ENCODE data around the gene RTTN.

Gene RTTN

DNA sequence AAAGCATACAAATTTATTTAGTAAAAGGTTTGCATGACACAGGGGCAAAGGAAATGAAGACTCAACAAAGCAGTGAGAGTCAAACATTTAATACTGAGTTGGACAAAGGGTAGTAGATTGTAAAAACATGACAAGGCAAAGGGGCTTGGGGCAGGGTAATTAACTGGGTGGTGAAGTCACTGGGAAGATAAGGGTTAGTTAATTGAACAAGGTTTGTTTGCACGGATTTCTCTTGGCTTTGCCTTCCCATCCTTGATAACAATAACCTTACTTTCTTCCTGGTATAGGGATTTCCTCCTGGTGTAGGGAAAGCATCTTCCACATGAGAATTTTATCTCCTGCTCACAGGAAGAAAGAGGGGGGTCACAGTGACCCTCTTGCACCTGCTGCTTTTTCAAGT, 26.8 kb upstream of the RTTN start:
- Histone ChIP-seq H3K36me3 (ENCODE audit: control insufficient read depth in 2 of 2, insufficient read depth in 2 of 2, low read length in 2 of 2) (no peaks in the 10 kb centered on the region), H3K9ac (ENCODE audit: low read length in 2 of 2) (no peak overlapping the region), H3K27me3 (ENCODE audit: control insufficient read depth in 1 of 2, insufficient read depth in 2 of 2, low read length in 2 of 2) (no peaks in the 10 kb centered on the region), H3K4me1 (ENCODE audit: control insufficient read depth, insufficient read depth, low read length) (no peaks in the 10 kb centered on the region), H3K9me3 (ENCODE audit: control insufficient read depth in 2 of 2, low read length in 2 of 2) (peaks cover 2 to 4% of the 10 kb centered on the region in 2 donors), H3K4me3 (ENCODE audit: low read length in 2 of 2) (no peak overlapping the region), H3K27ac (ENCODE audit: low read length) (no peak overlapping the region)

- Histone ChIP-seq H3K9me3 (ENCODE audit: control insufficient read depth in 2 of 2, low read length in 2 of 2) (peaks cover 6 to 9% of the 10 kb centered on the region in 2 donors), H3K9ac (ENCODE audit: low read length in 2 of 2) (no peak overlapping the region), H3K4me3 (ENCODE audit: low read length in 2 of 2) (no peak overlapping the region), H3K36me3 (ENCODE audit: control insufficient read depth in 2 of 2, insufficient read depth in 2 of 2, low read length in 2 of 2) (no peaks in the 10 kb centered on the region), H3K27ac (ENCODE audit: low read length) (no peak overlapping the region), H3K4me1 (ENCODE audit: control insufficient read depth, insufficient read depth, low read length) (no peaks in the 10 kb centered on the region), H3K27me3 (ENCODE audit: control insufficient read depth in 1 of 2, insufficient read depth in 2 of 2, low read length in 2 of 2) (no peaks in the 10 kb centered on the region)
Measured at GRCh38 chr18:70229639-70230038, 24.2 kb upstream of the RTTN start.

- Histone ChIP-seq H3K9ac (ENCODE audit: low read length in 2 of 2) (no peak overlapping the region), H3K27ac (ENCODE audit: low read length) (no peak overlapping the region), H3K27me3 (ENCODE audit: control insufficient read depth in 1 of 2, insufficient read depth in 2 of 2, low read length in 2 of 2) (no peaks in the 10 kb centered on the region)
Measured at GRCh38 chr18:70228536-70228935, 23.0 kb upstream of the RTTN start.

DNA sequence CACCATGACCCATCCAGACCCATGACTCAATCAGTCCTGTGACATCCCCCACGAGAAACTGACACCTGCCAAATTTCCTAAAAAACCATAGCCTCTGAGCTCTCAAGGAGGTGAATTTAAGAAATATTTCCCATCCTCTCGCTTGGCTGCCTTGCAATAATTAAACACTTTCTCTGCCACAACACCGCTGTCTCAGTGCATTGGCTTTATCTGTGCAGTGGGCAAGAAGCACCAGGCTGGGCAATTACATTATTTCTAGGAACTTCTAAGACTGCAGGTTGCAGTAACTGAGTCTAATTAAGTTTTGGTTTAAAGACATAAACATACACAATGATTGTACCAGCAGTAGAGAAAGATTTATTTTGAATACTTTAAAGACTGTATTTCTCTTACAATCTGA, 22.0 kb upstream of the RTTN start:
- Histone ChIP-seq H3K27me3 (ENCODE audit: control insufficient read depth in 1 of 2, insufficient read depth in 2 of 2, low read length in 2 of 2) (no peaks in the 10 kb centered on the region), H3K27ac (ENCODE audit: low read length) (no peak overlapping the region), H3K9me3 (ENCODE audit: control insufficient read depth in 2 of 2, low read length in 2 of 2) (peaks cover 6 to 9% of the 10 kb centered on the region in 2 donors), H3K36me3 (ENCODE audit: control insufficient read depth in 2 of 2, insufficient read depth in 2 of 2, low read length in 2 of 2) (no peaks in the 10 kb centered on the region), H3K9ac (ENCODE audit: low read length in 2 of 2) (no peak overlapping the region), H3K4me3 (ENCODE audit: low read length in 2 of 2) (no peak overlapping the region), H3K4me1 (ENCODE audit: control insufficient read depth, insufficient read depth, low read length) (no peaks in the 10 kb centered on the region)

More at GRCh38 chr18:70228536-70228935, 23.0 kb upstream of the RTTN start:
- Histone ChIP-seq H3K36me3 (ENCODE audit: control insufficient read depth in 2 of 2, insufficient read depth in 2 of 2, low read length in 2 of 2) (no peaks in the 10 kb centered on the region), H3K4me1 (ENCODE audit: control insufficient read depth, insufficient read depth, low read length) (no peaks in the 10 kb centered on the region), H3K9me3 (ENCODE audit: control insufficient read depth in 2 of 2, low read length in 2 of 2) (peaks cover 6 to 9% of the 10 kb centered on the region in 2 donors), H3K4me3 (ENCODE audit: low read length in 2 of 2) (no peak overlapping the region)

DNA sequence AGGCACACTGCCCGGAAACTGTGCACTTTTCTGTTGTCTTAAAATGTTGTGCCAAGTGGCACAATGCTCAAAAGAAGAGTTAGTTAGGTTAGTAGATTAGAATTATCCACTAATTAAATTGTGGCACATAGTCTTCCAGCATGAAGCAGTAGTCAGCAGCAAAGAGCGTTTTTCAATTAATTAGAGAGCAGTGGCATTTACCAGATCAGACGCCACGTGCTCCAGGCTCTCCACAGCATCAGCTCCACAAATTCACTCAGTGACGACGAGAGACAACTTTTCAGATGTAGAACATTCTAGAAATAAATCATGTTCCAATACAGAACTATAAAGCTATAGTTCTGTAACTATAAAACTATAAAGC, 16.4 kb upstream of the RTTN start:
- no peak overlapping the region for H3K9ac ChIP-seq (ENCODE audit: low read length in 2 of 2)
- peaks cover under 1 to 1% of the 10 kb centered on the region in 2 donors for H3K9me3 ChIP-seq (ENCODE audit: control insufficient read depth in 2 of 2, low read length in 2 of 2)
- H3K4me1 ChIP-seq (ENCODE audit: control insufficient read depth, insufficient read depth, low read length): no peaks in the 10 kb centered on the region
- H3K27me3 ChIP-seq (ENCODE audit: control insufficient read depth in 1 of 2, insufficient read depth in 2 of 2, low read length in 2 of 2): no peaks in the 10 kb centered on the region
- H3K36me3 ChIP-seq (ENCODE audit: control insufficient read depth in 2 of 2, insufficient read depth in 2 of 2, low read length in 2 of 2): no peaks in the 10 kb centered on the region
- H3K27ac ChIP-seq (ENCODE audit: low read length): no peak overlapping the region
- no peak overlapping the region for H3K4me3 ChIP-seq (ENCODE audit: low read length in 2 of 2)

GRCh38 chr18:70221156-70221914, 15.8 kb upstream of the RTTN start:
- H3K4me1 ChIP-seq (ENCODE audit: control insufficient read depth, insufficient read depth, low read length): no peaks in the 10 kb centered on the region
- H3K9ac ChIP-seq (ENCODE audit: low read length in 2 of 2): no peak overlapping the region
- no peaks in the 10 kb centered on the region for H3K27me3 ChIP-seq (ENCODE audit: control insufficient read depth in 1 of 2, insufficient read depth in 2 of 2, low read length in 2 of 2)
- H3K4me3 ChIP-seq (ENCODE audit: low read length in 2 of 2): no peak overlapping the region
- no peak overlapping the region for H3K27ac ChIP-seq (ENCODE audit: low read length)
- H3K36me3 ChIP-seq (ENCODE audit: control insufficient read depth in 2 of 2, insufficient read depth in 2 of 2, low read length in 2 of 2): no peaks in the 10 kb centered on the region
- no peaks in the 10 kb centered on the region for H3K9me3 ChIP-seq (ENCODE audit: control insufficient read depth in 2 of 2, low read length in 2 of 2)

GRCh38 chr18:70220628-70221027, 15.1 kb upstream of the RTTN start:
- Histone ChIP-seq H3K9me3 (ENCODE audit: control insufficient read depth in 2 of 2, low read length in 2 of 2) (no peaks in the 10 kb centered on the region), H3K4me3 (ENCODE audit: low read length in 2 of 2) (no peak overlapping the region), H3K36me3 (ENCODE audit: control insufficient read depth in 2 of 2, insufficient read depth in 2 of 2, low read length in 2 of 2) (no peaks in the 10 kb centered on the region), H3K9ac (ENCODE audit: low read length in 2 of 2) (no peak overlapping the region), H3K27me3 (ENCODE audit: control insufficient read depth in 1 of 2, insufficient read depth in 2 of 2, low read length in 2 of 2) (no peaks in the 10 kb centered on the region), H3K27ac (ENCODE audit: low read length) (no peak overlapping the region), H3K4me1 (ENCODE audit: control insufficient read depth, insufficient read depth, low read length) (no peaks in the 10 kb centered on the region)

- H3K9me3 ChIP-seq (ENCODE audit: control insufficient read depth in 2 of 2, low read length in 2 of 2): no peaks in the 10 kb centered on the region
- H3K9ac ChIP-seq (ENCODE audit: low read length in 2 of 2): no peak overlapping the region
- no peaks in the 10 kb centered on the region for H3K36me3 ChIP-seq (ENCODE audit: control insufficient read depth in 2 of 2, insufficient read depth in 2 of 2, low read length in 2 of 2)
- H3K27ac ChIP-seq (ENCODE audit: low read length): no peak overlapping the region
- no peaks in the 10 kb centered on the region for H3K27me3 ChIP-seq (ENCODE audit: control insufficient read depth in 1 of 2, insufficient read depth in 2 of 2, low read length in 2 of 2)
- no peak overlapping the region for H3K4me3 ChIP-seq (ENCODE audit: low read length in 2 of 2)
- no peaks in the 10 kb centered on the region for H3K4me1 ChIP-seq (ENCODE audit: control insufficient read depth, insufficient read depth, low read length)
Measured at GRCh38 chr18:70219688-70220087, 14.2 kb upstream of the RTTN start.

DNA sequence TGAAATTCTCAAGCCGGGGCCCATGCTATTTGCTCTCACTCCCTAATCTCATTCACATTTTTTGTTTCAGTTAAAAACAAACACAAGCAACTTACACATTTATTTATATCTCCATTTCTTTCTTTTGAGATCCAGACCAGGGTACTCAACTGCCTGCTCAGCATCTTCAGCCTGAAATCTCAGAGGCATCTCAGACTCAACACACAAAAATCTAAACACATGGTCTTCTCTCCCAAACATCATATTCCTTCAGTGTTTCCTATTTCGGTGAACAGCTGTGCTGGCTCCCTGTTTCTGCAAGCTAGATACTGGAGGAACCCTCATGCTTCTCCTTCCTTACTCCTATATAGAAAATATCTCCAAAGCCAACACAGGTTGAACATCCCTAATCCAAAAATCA, 11.3 kb upstream of the RTTN start:
- Histone ChIP-seq H3K4me1 (ENCODE audit: control insufficient read depth, insufficient read depth, low read length) (no peaks in the 10 kb centered on the region), H3K27ac (ENCODE audit: low read length) (no peak overlapping the region), H3K9me3 (ENCODE audit: control insufficient read depth in 2 of 2, low read length in 2 of 2) (no peaks in the 10 kb centered on the region), H3K27me3 (ENCODE audit: control insufficient read depth in 1 of 2, insufficient read depth in 2 of 2, low read length in 2 of 2) (no peaks in the 10 kb centered on the region), H3K4me3 (ENCODE audit: low read length in 2 of 2) (no peak overlapping the region), H3K36me3 (ENCODE audit: control insufficient read depth in 2 of 2, insufficient read depth in 2 of 2, low read length in 2 of 2) (no peaks in the 10 kb centered on the region), H3K9ac (ENCODE audit: low read length in 2 of 2) (no peak overlapping the region)

GRCh38 chr18:70207181-70207580, 1.7 kb upstream of the RTTN start:
- Histone ChIP-seq H3K4me1 (ENCODE audit: control insufficient read depth, insufficient read depth, low read length) (no peaks in the 10 kb centered on the region), H3K4me3 (ENCODE audit: low read length in 2 of 2) (no peak overlapping the region), H3K9me3 (ENCODE audit: control insufficient read depth in 2 of 2, low read length in 2 of 2) (no peaks in the 10 kb centered on the region), H3K27me3 (ENCODE audit: control insufficient read depth in 1 of 2, insufficient read depth in 2 of 2, low read length in 2 of 2) (no peaks in the 10 kb centered on the region), H3K9ac (ENCODE audit: low read length in 2 of 2) (no peak overlapping the region), H3K36me3 (ENCODE audit: control insufficient read depth in 2 of 2, insufficient read depth in 2 of 2, low read length in 2 of 2) (no peaks in the 10 kb centered on the region), H3K27ac (ENCODE audit: low read length) (no peak overlapping the region)

- Histone ChIP-seq H3K9me3 (ENCODE audit: control insufficient read depth in 2 of 2, low read length in 2 of 2) (no peaks in the 10 kb centered on the region), H3K9ac (ENCODE audit: low read length in 2 of 2) (no peak overlapping the region), H3K4me1 (ENCODE audit: control insufficient read depth, insufficient read depth, low read length) (no peaks in the 10 kb centered on the region), H3K36me3 (ENCODE audit: control insufficient read depth in 2 of 2, insufficient read depth in 2 of 2, low read length in 2 of 2) (peaks cover 7 to 9% of the 10 kb centered on the region in 2 donors), H3K27me3 (ENCODE audit: control insufficient read depth in 1 of 2, insufficient read depth in 2 of 2, low read length in 2 of 2) (no peaks in the 10 kb centered on the region), H3K4me3 (ENCODE audit: low read length in 2 of 2) (no peak overlapping the region), H3K27ac (ENCODE audit: low read length) (no peak overlapping the region)
Measured at GRCh38 chr18:70200286-70200685, 5.2 kb downstream of the RTTN start.
